Ramos (cell line): ENCODE measurements around the gene LYPD1.

Source experiments
- in situ Hi-C: fragments of 300-500 bp; cut with MboI; formaldehyde crosslinking; loops from one replicate; pipeline ENCODE4 v1.14.3; 2022; ENCODE audit warnings: low sequenced_read_pairs; ENCODE audit not compliant: unreplicated experiment

Gene LYPD1

GRCh38 chr2:132668987-132669907, 758 bp downstream of the LYPD1 start:
- in situ Hi-C loops = no loop called here

- in situ Hi-C loops = no loop called here
These were observed 1.7 kb downstream of the LYPD1 start for GRCh38 chr2:132668189-132668823.

GRCh38 chr2:132667706-132668105, 2.3 kb downstream of the LYPD1 start:
- in situ Hi-C loops = no loop called here

- in situ Hi-C loops = no loop called here
These were observed 4.4 kb downstream of the LYPD1 start for GRCh38 chr2:132665401-132666140.

GRCh38 chr2:132664096-132664495, 5.9 kb downstream of the LYPD1 start:
- in situ Hi-C loops = no loop called here

- in situ Hi-C loops = no loop called here
These were observed 7.3 kb downstream of the LYPD1 start for GRCh38 chr2:132662732-132663131.

- in situ Hi-C loops = no loop called here
These were observed 10.7 kb downstream of the LYPD1 start for GRCh38 chr2:132659331-132659730.

GRCh38 chr2:132656266-132656975, 13.6 kb downstream of the LYPD1 start:
- in situ Hi-C loops = no loop called here

- in situ Hi-C loops = no loop called here
These were observed 15.0 kb downstream of the LYPD1 start for GRCh38 chr2:132654968-132655367.

- in situ Hi-C loops = no loop called here
These were observed 15.7 kb downstream of the LYPD1 start for GRCh38 chr2:132654335-132654734.

GRCh38 chr2:132652474-132652873, 17.5 kb downstream of the LYPD1 start:
- in situ Hi-C loops = no loop called here

GRCh38 chr2:132651115-132652045, 18.6 kb downstream of the LYPD1 start:
- in situ Hi-C loops = no loop called here

GRCh38 chr2:132646540-132647108, 23.4 kb downstream of the LYPD1 start:
- in situ Hi-C loops = no loop called here

GRCh38 chr2:132645722-132646539, 24.1 kb downstream of the LYPD1 start:
- in situ Hi-C loops = no loop called here

GRCh38 chr2:132645176-132645575, 24.8 kb downstream of the LYPD1 start:
- in situ Hi-C loops = no loop called here

- in situ Hi-C loops = no loop called here
These were observed 27.6 kb downstream of the LYPD1 start for GRCh38 chr2:132642415-132642814.

- in situ Hi-C loops = no loop called here
These were observed 28.2 kb downstream of the LYPD1 start for GRCh38 chr2:132641819-132642218.

GRCh38 chr2:132640116-132640515, 29.9 kb downstream of the LYPD1 start:
- in situ Hi-C loops = no loop called here
